Cortex of kidney (tissue), 1 donor: Measurements from ENCODE around the gene PITPNC1.
"Not testable (repeated sequence)": the region's sequence is repeated elsewhere in the genome, so short reads cannot be mapped to it uniquely, and the experiment has no call there.

Experiments
- DNase-seq: peaks from one replicate; lab custom pipeline; 2025; lab: John Stamatoyannopoulos, UW

The PITPNC1 gene

GRCh38 chr17:67376737-67377487 lies at the start of gene PITPNC1:
PITPNC1 (plus strand) TSS chr17:67377281.
- peak; percentile 46 for DNase-seq

GRCh38 chr17:67328026-67328425 lies 49.1 kb upstream of the PITPNC1 start:
- DNase-seq: no peak

- DNase-seq: not testable (repeated sequence)
These were observed 45.5 kb upstream of the PITPNC1 start for GRCh38 chr17:67331381-67332161.

GRCh38 chr17:67332162-67332508 lies 44.9 kb upstream of the PITPNC1 start:
- not testable (repeated sequence) for DNase-seq

- no peak for DNase-seq
These were observed 41.7 kb upstream of the PITPNC1 start for GRCh38 chr17:67335245-67335835.

- no peak for DNase-seq
These were observed 40.2 kb upstream of the PITPNC1 start for GRCh38 chr17:67336859-67337258.

GRCh38 chr17:67338353-67338752 lies 38.7 kb upstream of the PITPNC1 start:
- not testable (repeated sequence) for DNase-seq

GRCh38 chr17:67343237-67343636 lies 33.8 kb upstream of the PITPNC1 start:
- no peak for DNase-seq

- DNase-seq: no peak
These were observed 29.3 kb upstream of the PITPNC1 start for GRCh38 chr17:67347826-67348225.

- DNase-seq: no peak
These were observed 27.7 kb upstream of the PITPNC1 start for GRCh38 chr17:67349420-67349819.

GRCh38 chr17:67353161-67353560 lies 23.9 kb upstream of the PITPNC1 start:
- DNase-seq: no peak

GRCh38 chr17:67353929-67354574 lies 23.0 kb upstream of the PITPNC1 start:
- DNase-seq: no peak

- DNase-seq: no peak
These were observed 18.5 kb upstream of the PITPNC1 start for GRCh38 chr17:67358612-67359011.

- DNase-seq: no peak
These were observed 16.9 kb upstream of the PITPNC1 start for GRCh38 chr17:67359960-67360791.

- no peak for DNase-seq
These were observed 16.2 kb upstream of the PITPNC1 start for GRCh38 chr17:67360880-67361279.

GRCh38 chr17:67362173-67362572 lies 14.9 kb upstream of the PITPNC1 start:
- DNase-seq: no peak

GRCh38 chr17:67364847-67365737 lies 12.0 kb upstream of the PITPNC1 start:
- DNase-seq: no peak

- no peak for DNase-seq
These were observed 11.3 kb upstream of the PITPNC1 start for GRCh38 chr17:67365738-67366192.

- DNase-seq: no peak
These were observed 10.6 kb upstream of the PITPNC1 start, which contains the start of gene PSMD12 for GRCh38 chr17:67366193-67367157. PSMD12 (minus strand) TSS chr17:67366577; CDS start chr17:67366519, 58 bp downstream.
